SK-N-SH treated with all-trans-retinoic acid at 6 μM for 48 hours (cell line): ENCODE results near the gene EDEM3.

Source experiments
- ARNTL ChIP-seq: fragments of 450-650 bp; formaldehyde crosslinking; IDR thresholded peaks from 2 replicates; pipeline ENCODE4 v1.5.0; 2020; ENCODE audit warnings: low read depth, mild to moderate bottlenecking, moderate library complexity, borderline replicate concordance
- CSDC2 ChIP-seq: fragments of 250-450 bp; sonication (Bioruptor Pico); IDR thresholded peaks from 2 replicates; pipeline ENCODE4 v1.5.0; 2020; ENCODE audit warnings: mild to moderate bottlenecking, moderate library complexity
- ESRRG ChIP-seq: fragments of 250-450 bp; sonication (Bioruptor Pico); IDR thresholded peaks from 2 replicates; pipeline ENCODE4 v1.6.1; 2021; ENCODE audit warnings: mild to moderate bottlenecking
- OSR1 ChIP-seq: fragments of 250-450 bp; sonication (Bioruptor Pico); IDR thresholded peaks from 2 replicates; pipeline ENCODE4 v1.8.0; 2022; ENCODE audit warnings: moderate library complexity, mild to moderate bottlenecking, inconsistent platforms
- RARB ChIP-seq: fragments of 250-450 bp; sonication (Bioruptor Pico); IDR thresholded peaks from 2 replicates; pipeline ENCODE4 v1.8.0; 2021; ENCODE audit warnings: mild to moderate bottlenecking, moderate library complexity
- ZNF565 ChIP-seq: fragments of 450-650 bp; formaldehyde crosslinking; conservative IDR thresholded peaks from 2 replicates; pipeline ENCODE4 v1.5.0; 2020; ENCODE audit warnings: low read depth, mild to moderate bottlenecking, moderate library complexity
- TF ChIP-seq, protein P1 (sequence below): fragments of 250-450 bp; sonication (Bioruptor Pico); IDR thresholded peaks from 2 replicates; pipeline ENCODE4 v1.5.1; 2021; ENCODE audit warnings: mild to moderate bottlenecking, moderate library complexity
- TF ChIP-seq, protein P2 (sequence below): fragments of 250-450 bp; sonication (Bioruptor Pico); IDR thresholded peaks from 2 replicates; pipeline ENCODE4 v1.5.1; 2020; ENCODE audit warnings: low read depth, mild to moderate bottlenecking, moderate library complexity

DNA sequence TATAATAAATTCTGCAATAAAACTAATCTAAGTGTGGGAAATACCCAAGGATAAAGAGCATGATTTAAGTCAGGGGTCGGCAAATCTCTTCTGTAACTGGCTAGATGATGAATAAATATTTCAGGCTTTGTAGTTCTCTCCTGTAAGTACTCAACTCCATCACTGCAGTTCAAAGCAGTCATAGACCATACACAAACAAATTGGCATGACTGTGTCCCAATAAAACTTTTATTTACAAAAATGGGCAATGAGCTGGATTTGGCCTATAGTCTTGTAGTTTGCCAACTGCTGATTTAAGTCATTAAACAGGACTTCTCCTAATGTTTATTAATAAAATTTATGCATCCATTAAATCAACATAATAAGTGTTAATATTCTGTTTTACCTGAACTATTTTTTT is 49.4 kb downstream of the EDEM3 start:
- TF ChIP-seq ESRRG (CRISPR knock-in tag): no peak
- TF ChIP-seq RARB (CRISPR knock-in tag): no peak
- TF ChIP-seq OSR1 (CRISPR knock-in tag): no peak
- TF ChIP-seq, protein P1, sequence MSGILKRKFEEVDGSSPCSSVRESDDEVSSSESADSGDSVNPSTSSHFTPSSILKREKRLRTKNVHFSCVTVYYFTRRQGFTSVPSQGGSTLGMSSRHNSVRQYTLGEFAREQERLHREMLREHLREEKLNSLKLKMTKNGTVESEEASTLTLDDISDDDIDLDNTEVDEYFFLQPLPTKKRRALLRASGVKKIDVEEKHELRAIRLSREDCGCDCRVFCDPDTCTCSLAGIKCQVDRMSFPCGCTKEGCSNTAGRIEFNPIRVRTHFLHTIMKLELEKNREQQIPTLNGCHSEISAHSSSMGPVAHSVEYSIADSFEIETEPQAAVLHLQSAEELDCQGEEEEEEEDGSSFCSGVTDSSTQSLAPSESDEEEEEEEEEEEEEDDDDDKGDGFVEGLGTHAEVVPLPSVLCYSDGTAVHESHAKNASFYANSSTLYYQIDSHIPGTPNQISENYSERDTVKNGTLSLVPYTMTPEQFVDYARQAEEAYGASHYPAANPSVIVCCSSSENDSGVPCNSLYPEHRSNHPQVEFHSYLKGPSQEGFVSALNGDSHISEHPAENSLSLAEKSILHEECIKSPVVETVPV (CRISPR knock-in tag): no peak
- TF ChIP-seq, protein P2, sequence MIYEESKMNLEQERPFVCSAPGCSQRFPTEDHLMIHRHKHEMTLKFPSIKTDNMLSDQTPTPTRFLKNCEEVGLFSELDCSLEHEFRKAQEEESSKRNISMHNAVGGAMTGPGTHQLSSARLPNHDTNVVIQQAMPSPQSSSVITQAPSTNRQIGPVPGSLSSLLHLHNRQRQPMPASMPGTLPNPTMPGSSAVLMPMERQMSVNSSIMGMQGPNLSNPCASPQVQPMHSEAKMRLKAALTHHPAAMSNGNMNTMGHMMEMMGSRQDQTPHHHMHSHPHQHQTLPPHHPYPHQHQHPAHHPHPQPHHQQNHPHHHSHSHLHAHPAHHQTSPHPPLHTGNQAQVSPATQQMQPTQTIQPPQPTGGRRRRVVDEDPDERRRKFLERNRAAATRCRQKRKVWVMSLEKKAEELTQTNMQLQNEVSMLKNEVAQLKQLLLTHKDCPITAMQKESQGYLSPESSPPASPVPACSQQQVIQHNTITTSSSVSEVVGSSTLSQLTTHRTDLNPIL: no peak
- no peak for TF ChIP-seq ZNF565 (CRISPR knock-in tag)
- TF ChIP-seq ARNTL (CRISPR knock-in tag): no peak
- no peak for TF ChIP-seq CSDC2 (CRISPR knock-in tag)
